ENCODE results near the gene LARP4. TPM values are rescaled to one million over a fixed set of nuclear protein-coding genes. Genes with fewer than 3 reads are reported as not detected.

Gene LARP4
- 49.3 and 52.4 TPM in 2 replicates for polyA plus RNA-seq (2013)

DNA sequence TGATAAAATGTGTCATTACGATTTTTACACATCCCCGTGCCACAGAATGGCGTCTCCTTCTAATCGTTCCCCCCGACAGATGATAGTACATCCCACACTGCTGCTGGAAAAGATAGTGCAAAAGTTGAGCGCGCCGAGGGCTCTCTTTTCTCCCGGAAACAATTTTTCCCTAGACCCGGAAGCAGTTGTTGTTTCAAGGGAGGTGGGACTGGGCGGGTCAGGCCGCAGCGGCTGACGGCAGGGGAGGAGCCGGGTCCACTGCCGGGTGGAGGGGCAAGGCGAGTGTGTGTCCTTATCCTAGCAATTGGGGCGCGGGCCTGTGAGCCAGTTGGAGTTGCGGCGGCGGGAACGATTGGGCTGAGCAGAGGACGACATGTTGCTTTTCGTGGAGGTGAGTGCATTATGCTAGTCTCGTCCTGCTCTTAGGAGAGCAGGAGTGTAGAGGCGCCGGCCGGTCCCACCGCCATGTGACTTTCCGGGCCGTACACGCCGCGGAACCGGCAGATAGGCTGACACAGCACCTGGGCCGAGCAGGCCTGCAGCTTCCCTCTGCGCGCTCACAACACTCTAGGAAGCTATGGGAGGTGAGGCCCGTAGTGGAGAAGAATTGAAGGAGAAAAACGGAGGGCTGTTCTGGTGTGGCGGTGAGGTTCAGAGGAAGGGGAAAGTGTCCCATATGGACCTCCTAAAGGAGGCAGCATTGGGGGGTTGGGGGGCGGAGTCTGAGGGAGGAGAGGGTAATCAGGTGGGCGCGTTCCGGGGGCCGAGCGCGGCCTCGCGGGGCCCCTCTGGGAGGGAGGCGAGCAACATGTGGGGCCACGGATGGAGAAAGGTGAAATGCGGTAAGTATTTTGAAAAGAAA is at the start of gene LARP4:
Gene LARP4, plus strand, starts transcription at position 248 of the 862 bp plus-strand sequence. Its CDS starts 126 bp downstream, at position 374.
- H3K9me3 ChIP-seq (ENCODE audit: insufficient read depth, low read depth, low read length) = peaks cover 4% of the 10 kb centered on the region
- H3K79me2 ChIP-seq (ENCODE audit: control insufficient read depth, insufficient read depth, low read length, poor library complexity) = peaks cover 12% of the 10 kb centered on the region
- H3K23ac ChIP-seq (ENCODE audit: low read length) = peak within 1 kb of the TSS; percentile 22
- H2BK5ac ChIP-seq (ENCODE audit: low read depth, low read length, poor library complexity) = peak within 1 kb of the TSS; percentile 60
- H3K14ac ChIP-seq (ENCODE audit: low read length) = peak within 1 kb of the TSS; percentile 80
- no CpG with 5 or more reads among the region's 54 CpGs for WGBS (ENCODE audit: extremely low coverage, insufficient coverage, insufficient read length)
- H2BK120ac ChIP-seq (ENCODE audit: insufficient read depth, low read length, poor library complexity) = peak within 1 kb of the TSS; percentile 45
- no peaks in the 10 kb centered on the region for H3K4me1 ChIP-seq (ENCODE audit: control insufficient read depth in 1 of 2, insufficient read depth in 2 of 2, low read length in 2 of 2)
- peak within 1 kb of the TSS; percentile 98 for H3K9ac ChIP-seq (ENCODE audit: low read length)
- peak; percentile 89 to 95 for DNase-seq
- peak within 1 kb of the TSS; percentile 71 for H4K91ac ChIP-seq (ENCODE audit: low read depth, low read length)
- peak within 1 kb of the TSS; percentile 15 for H2AK5ac ChIP-seq (ENCODE audit: low read length)
- H3K4ac ChIP-seq (ENCODE audit: low read depth, low read length) = peak within 1 kb of the TSS; percentile 76
- peak within 1 kb of the TSS; percentile 97 for H3K4me3 ChIP-seq (ENCODE audit: low read depth, low read length)
- H3K36me3 ChIP-seq (ENCODE audit: control insufficient read depth in 1 of 2, insufficient read depth in 2 of 2, low read length in 2 of 2) = no peaks in the 10 kb centered on the region
- H4K8ac ChIP-seq (ENCODE audit: low read depth, low read length) = peak within 1 kb of the TSS; percentile 62
- peak within 1 kb of the TSS; percentile 46 for H2AFZ ChIP-seq (ENCODE audit: insufficient read depth, low read length, poor library complexity)
- H3K18ac ChIP-seq (ENCODE audit: low read length) = peak within 1 kb of the TSS; percentile 53
- H4K12ac ChIP-seq (ENCODE audit: low read depth, low read length) = peak within 1 kb of the TSS; percentile 55
- H3K4me2 ChIP-seq (ENCODE audit: low read length) = peak within 1 kb of the TSS; percentile 70
- H3K27me3 ChIP-seq (ENCODE audit: insufficient read depth, low read length) = no peaks in the 10 kb centered on the region
- H3K27ac ChIP-seq (ENCODE audit: low read depth, low read length) = peak within 1 kb of the TSS; percentile 91
- H3K79me1 ChIP-seq (ENCODE audit: low read length) = peaks cover 7% of the 10 kb centered on the region
- no peak within 1 kb of the TSS for H2BK12ac ChIP-seq (ENCODE audit: low read length)

DNA sequence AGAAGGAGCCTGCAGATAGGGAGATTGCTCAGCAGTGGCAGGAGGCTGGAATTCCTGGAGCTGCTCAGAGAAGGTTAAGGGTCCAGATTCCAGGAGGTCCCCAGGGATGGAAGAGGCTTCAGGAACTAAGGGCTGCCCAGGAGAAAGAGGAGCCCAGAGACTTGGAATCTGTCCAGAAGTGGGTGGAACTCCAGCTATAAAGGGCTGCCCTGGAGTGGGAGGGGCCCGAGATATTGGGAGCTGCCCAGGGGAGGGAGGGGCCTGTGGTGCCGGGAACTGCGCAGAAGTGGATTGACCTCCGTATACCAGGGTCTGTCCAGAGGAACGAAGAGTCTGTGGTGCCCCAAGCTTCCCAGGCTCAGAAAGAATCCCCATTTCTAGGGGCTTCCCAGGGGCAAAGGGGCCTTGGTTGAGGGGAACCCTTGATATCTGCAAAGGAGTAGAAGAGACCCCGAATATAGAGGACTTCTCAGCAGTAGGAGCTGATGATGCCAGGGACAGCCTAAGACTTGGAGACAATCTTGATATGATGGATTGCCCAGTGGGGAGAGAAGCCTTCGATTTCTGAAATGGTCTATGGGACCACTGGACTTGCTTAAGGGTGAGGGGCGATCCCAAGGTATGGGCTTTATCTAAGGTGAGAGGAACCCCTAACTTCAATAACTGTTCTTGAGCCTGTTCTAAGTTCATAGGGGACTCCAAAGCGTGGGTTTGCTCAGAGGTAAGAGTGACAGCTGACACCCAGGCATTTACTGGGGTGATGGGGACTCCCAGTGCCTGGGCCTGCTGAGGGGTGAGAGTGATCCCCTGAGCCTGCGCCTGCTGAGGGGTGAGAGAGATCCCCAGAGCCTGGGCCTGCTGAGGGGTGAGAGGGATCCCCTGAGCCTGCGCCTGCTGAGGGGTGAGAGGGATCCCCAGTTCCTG is 49.3 kb upstream of the LARP4 start:
- no CpG with 5 or more reads among the region's 11 CpGs for WGBS (ENCODE audit: extremely low coverage, insufficient coverage, insufficient read length)
- Histone ChIP-seq H2BK12ac (ENCODE audit: low read length) (no peak overlapping the region), H2BK5ac (ENCODE audit: low read depth, low read length, poor library complexity) (no peak overlapping the region)

DNA sequence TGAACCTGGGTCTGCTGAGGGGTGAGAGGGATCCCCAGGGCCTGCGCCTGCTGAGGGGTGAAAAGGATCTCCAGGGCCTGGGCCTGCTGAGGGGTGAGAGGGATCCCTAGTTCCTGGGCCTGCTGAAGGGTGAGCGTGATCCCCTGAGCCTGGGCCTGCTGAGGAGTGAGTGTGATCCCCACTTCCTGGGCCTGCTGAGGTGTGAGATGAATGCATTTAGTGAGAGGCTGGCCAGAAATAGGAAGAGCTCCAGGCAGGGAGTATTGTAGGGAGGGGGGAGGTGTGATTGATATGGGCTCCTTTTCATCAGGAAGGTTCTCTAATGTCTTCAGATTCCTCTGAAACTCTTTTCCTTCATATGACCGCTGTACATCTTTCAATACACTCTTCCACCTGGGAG is 47.3 kb upstream of the LARP4 start:
- H2AFZ ChIP-seq (ENCODE audit: insufficient read depth, low read length, poor library complexity) = no peak overlapping the region
- H4K12ac ChIP-seq (ENCODE audit: low read depth, low read length) = no peak overlapping the region
- no peak overlapping the region for H3K14ac ChIP-seq (ENCODE audit: low read length)
- H3K27me3 ChIP-seq (ENCODE audit: insufficient read depth, low read length) = no peaks in the 10 kb centered on the region
- no peaks in the 10 kb centered on the region for H3K4me1 ChIP-seq (ENCODE audit: control insufficient read depth in 1 of 2, insufficient read depth in 2 of 2, low read length in 2 of 2)
- H2AK5ac ChIP-seq (ENCODE audit: low read length) = no peak overlapping the region
- DNase-seq = no peak
- H3K23ac ChIP-seq (ENCODE audit: low read length) = no peak overlapping the region
- no peak overlapping the region for H2BK5ac ChIP-seq (ENCODE audit: low read depth, low read length, poor library complexity)
- H3K18ac ChIP-seq (ENCODE audit: low read length) = no peak overlapping the region
- no peak overlapping the region for H4K91ac ChIP-seq (ENCODE audit: low read depth, low read length)
- no peak overlapping the region for H3K4me2 ChIP-seq (ENCODE audit: low read length)
- no peak overlapping the region for H3K4me3 ChIP-seq (ENCODE audit: low read depth, low read length)
- H3K79me2 ChIP-seq (ENCODE audit: control insufficient read depth, insufficient read depth, low read length, poor library complexity) = no peaks in the 10 kb centered on the region
- no peak overlapping the region for H3K27ac ChIP-seq (ENCODE audit: low read depth, low read length)
- H3K4ac ChIP-seq (ENCODE audit: low read depth, low read length) = no peak overlapping the region
- no peak overlapping the region for H2BK120ac ChIP-seq (ENCODE audit: insufficient read depth, low read length, poor library complexity)
- H3K9me3 ChIP-seq (ENCODE audit: insufficient read depth, low read depth, low read length) = no peaks in the 10 kb centered on the region
- no peak overlapping the region for H4K8ac ChIP-seq (ENCODE audit: low read depth, low read length)
- WGBS (ENCODE audit: extremely low coverage, insufficient coverage, insufficient read length) = no CpG with 5 or more reads among the region's 3 CpGs
- no peak overlapping the region for H2BK12ac ChIP-seq (ENCODE audit: low read length)
- H3K36me3 ChIP-seq (ENCODE audit: control insufficient read depth in 1 of 2, insufficient read depth in 2 of 2, low read length in 2 of 2) = no peaks in the 10 kb centered on the region
- H3K9ac ChIP-seq (ENCODE audit: low read length) = no peak overlapping the region
- no peaks in the 10 kb centered on the region for H3K79me1 ChIP-seq (ENCODE audit: low read length)

More for the DNA sequence above, 49.3 kb upstream of the LARP4 start:
- no peak overlapping the region for H2AK5ac ChIP-seq (ENCODE audit: low read length)
- no peaks in the 10 kb centered on the region for H3K9me3 ChIP-seq (ENCODE audit: insufficient read depth, low read depth, low read length)
- H3K4me1 ChIP-seq (ENCODE audit: control insufficient read depth in 1 of 2, insufficient read depth in 2 of 2, low read length in 2 of 2) = no peaks in the 10 kb centered on the region
- no peak overlapping the region for H3K4ac ChIP-seq (ENCODE audit: low read depth, low read length)
- peak in 1 of 2 donors; percentile 41 for DNase-seq
- H3K14ac ChIP-seq (ENCODE audit: low read length) = no peak overlapping the region
- no peaks in the 10 kb centered on the region for H3K27me3 ChIP-seq (ENCODE audit: insufficient read depth, low read length)
- H3K23ac ChIP-seq (ENCODE audit: low read length) = no peak overlapping the region
- H3K36me3 ChIP-seq (ENCODE audit: control insufficient read depth in 1 of 2, insufficient read depth in 2 of 2, low read length in 2 of 2) = no peaks in the 10 kb centered on the region
- H4K8ac ChIP-seq (ENCODE audit: low read depth, low read length) = no peak overlapping the region
- no peak overlapping the region for H4K12ac ChIP-seq (ENCODE audit: low read depth, low read length)
- H3K9ac ChIP-seq (ENCODE audit: low read length) = no peak overlapping the region
- no peak overlapping the region for H2AFZ ChIP-seq (ENCODE audit: insufficient read depth, low read length, poor library complexity)
- no peak overlapping the region for H3K27ac ChIP-seq (ENCODE audit: low read depth, low read length)
- no peaks in the 10 kb centered on the region for H3K79me2 ChIP-seq (ENCODE audit: control insufficient read depth, insufficient read depth, low read length, poor library complexity)
- H3K79me1 ChIP-seq (ENCODE audit: low read length) = no peaks in the 10 kb centered on the region
- no peak overlapping the region for H2BK120ac ChIP-seq (ENCODE audit: insufficient read depth, low read length, poor library complexity)
- no peak overlapping the region for H3K4me3 ChIP-seq (ENCODE audit: low read depth, low read length)
- no peak overlapping the region for H3K18ac ChIP-seq (ENCODE audit: low read length)
- no peak overlapping the region for H3K4me2 ChIP-seq (ENCODE audit: low read length)
- no peak overlapping the region for H4K91ac ChIP-seq (ENCODE audit: low read depth, low read length)

DNA sequence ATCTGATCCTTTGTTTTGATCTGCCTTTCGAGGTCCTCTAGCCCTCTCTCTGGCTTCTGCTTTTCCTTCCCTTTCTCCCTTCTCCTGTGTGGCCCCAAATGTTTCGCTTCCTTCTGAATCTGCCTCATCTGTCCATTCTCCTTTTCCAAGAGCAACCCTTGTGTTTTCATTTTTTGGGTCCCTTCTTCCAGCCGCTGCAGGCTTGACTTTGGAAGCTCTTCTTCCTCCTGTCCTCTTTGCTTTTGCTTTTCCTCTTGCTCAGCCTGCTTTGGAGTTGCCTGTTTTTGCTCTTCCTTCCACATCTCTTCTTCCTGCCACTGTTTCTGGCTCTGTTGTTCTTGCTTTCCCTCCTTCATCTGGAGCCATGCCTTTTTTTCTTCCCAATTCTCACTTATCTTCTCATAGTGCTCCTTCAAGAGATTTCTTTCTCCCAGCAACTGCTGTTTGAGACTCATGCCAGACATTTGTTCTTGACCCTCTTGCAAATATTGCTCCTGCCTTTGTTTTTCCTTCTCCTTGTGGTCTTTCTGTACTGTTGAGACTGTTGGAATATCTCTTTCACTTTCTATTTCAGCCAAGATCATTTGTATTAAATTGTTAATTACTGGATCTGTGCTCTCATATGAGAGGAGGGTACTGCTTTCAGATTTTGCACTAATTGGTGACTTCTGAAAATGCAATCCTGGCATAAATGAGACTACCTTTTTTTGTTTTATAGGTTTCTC is 46.7 kb upstream of the LARP4 start:
- Histone ChIP-seq H4K8ac (ENCODE audit: low read depth, low read length) (no peak overlapping the region), H3K27ac (ENCODE audit: low read depth, low read length) (no peak overlapping the region), H3K9me3 (ENCODE audit: insufficient read depth, low read depth, low read length) (no peaks in the 10 kb centered on the region), H3K18ac (ENCODE audit: low read length) (no peak overlapping the region), H3K4me1 (ENCODE audit: control insufficient read depth in 1 of 2, insufficient read depth in 2 of 2, low read length in 2 of 2) (no peaks in the 10 kb centered on the region), H4K12ac (ENCODE audit: low read depth, low read length) (no peak overlapping the region), H2AK5ac (ENCODE audit: low read length) (no peak overlapping the region), H3K36me3 (ENCODE audit: control insufficient read depth in 1 of 2, insufficient read depth in 2 of 2, low read length in 2 of 2) (no peaks in the 10 kb centered on the region), H2AFZ (ENCODE audit: insufficient read depth, low read length, poor library complexity) (no peak overlapping the region), H3K4me2 (ENCODE audit: low read length) (no peak overlapping the region), H3K23ac (ENCODE audit: low read length) (no peak overlapping the region), H3K14ac (ENCODE audit: low read length) (no peak overlapping the region), H3K9ac (ENCODE audit: low read length) (no peak overlapping the region), H3K79me2 (ENCODE audit: control insufficient read depth, insufficient read depth, low read length, poor library complexity) (no peaks in the 10 kb centered on the region), H3K79me1 (ENCODE audit: low read length) (no peaks in the 10 kb centered on the region), H3K27me3 (ENCODE audit: insufficient read depth, low read length) (no peaks in the 10 kb centered on the region), H4K91ac (ENCODE audit: low read depth, low read length) (no peak overlapping the region), H3K4ac (ENCODE audit: low read depth, low read length) (no peak overlapping the region), H2BK12ac (ENCODE audit: low read length) (no peak overlapping the region), H2BK120ac (ENCODE audit: insufficient read depth, low read length, poor library complexity) (no peak overlapping the region), H3K4me3 (ENCODE audit: low read depth, low read length) (no peak overlapping the region), H2BK5ac (ENCODE audit: low read depth, low read length, poor library complexity) (no peak overlapping the region)
- no CpG with 5 or more reads among the region's 3 CpGs for WGBS (ENCODE audit: extremely low coverage, insufficient coverage, insufficient read length)
- no peak for DNase-seq

All from trophoblast cell (in vitro differentiated cells and primary cell).